A549 (cell line): ENCODE data around the gene GLYAT. TPM values are rescaled to one million over a fixed set of nuclear protein-coding genes. Genes with fewer than 3 reads are reported as not detected.

Experiments used
- ATAC-seq, 2 experiments: fragments of 200-7000 bp in 1 of 2; fragments of >200 bp in 1 of 2; cut with Nextera tagmentation in 1 of 2; cut with Tn5 transposase in 1 of 2; 3 replicates each; pipeline versions ENCODE4 v1.8.0 to v1.9.1; 2018 to 2020; ENCODE audit warnings: mild to moderate bottlenecking in 1 of 2, moderate library complexity in 1 of 2
- CTCF ChIA-PET: fragments of 300-600 bp; sonication (Branson Sonifier 250); formaldehyde crosslinking; extraction: SDS; loops from one replicate; lab custom pipeline; 2021; ENCODE audit warnings: antibody characterized with exemption, inconsistent platforms; lab: Yijun Ruan, JAX
- POLR2A ChIA-PET: fragments of 350-600 bp; formaldehyde crosslinking; extraction: SDS; loops from one replicate; lab custom pipeline; 2021; ENCODE audit warnings: antibody characterized with exemption, inconsistent platforms; lab: Yijun Ruan, JAX
- DNase-seq, 2 experiments: peaks; one replicate each; pipeline versions ENCODE4 v3.0.0 to v3.0.0-alpha.2; 2011 to 2016; ENCODE audit warnings: low read depth in 1 of 2, low spot score in 1 of 2
- FAIRE-seq: peaks from 2 replicates; lab custom pipeline; 2011; peaks lifted over from hg19 to GRCh38; lab: Jason Lieb, UNC
- H3K27ac ChIP-seq, 2 experiments: fragments of >200 bp; sonication (Bioruptor Twin); formaldehyde crosslinking; 3 replicates each; pipeline ENCODE4 v1.5.1; 2016 to 2017
- H3K4me1 ChIP-seq: fragments of >200 bp; sonication (Bioruptor Twin); formaldehyde crosslinking; 3 replicates; pipeline ENCODE4 v1.6.1; 2016
- H3K4me2 ChIP-seq: fragments of >200 bp; sonication (Bioruptor Twin); formaldehyde crosslinking; 3 replicates; pipeline ENCODE4 v1.6.1; 2016
- H3K4me3 ChIP-seq: fragments of >200 bp; sonication (Bioruptor Twin); formaldehyde crosslinking; 3 replicates; pipeline ENCODE4 v1.5.1; 2016
- H3K9me3 ChIP-seq: fragments of >200 bp; sonication (Bioruptor Twin); formaldehyde crosslinking; 3 replicates; pipeline ENCODE4 v1.6.1; 2016
- BCL3 ChIP-seq: fragments of >200 bp; sonication (Bioruptor Twin); formaldehyde crosslinking; IDR thresholded peaks from 3 replicates; pipeline ENCODE4 v1.6.1; 2016
- CBX8 ChIP-seq: fragments of 200-600 bp; sonication (generic); IDR thresholded peaks from 2 replicates; pipeline ENCODE4 v1.6.1; 2016
- CEBPB ChIP-seq, 2 experiments: fragments of >200 bp in 1 of 2; sonication (Bioruptor Twin) in 1 of 2; formaldehyde crosslinking in 1 of 2; IDR thresholded peaks; 2 replicates each; pipeline ENCODE4 v1.6.1; 2012 to 2016
- CHD2 ChIP-seq: fragments of 150-350 bp; IDR thresholded peaks from 2 replicates; pipeline ENCODE4 v1.6.1; 2014; ENCODE audit warnings: low read length; ENCODE audit not compliant: partially characterized antibody
- EHMT2 ChIP-seq: fragments of 200-600 bp; sonication (generic); IDR thresholded peaks from 2 replicates; pipeline ENCODE4 v1.6.1; 2016; ENCODE audit warnings: antibody characterized with exemption, low read depth, mild to moderate bottlenecking, moderate library complexity
- EP300 ChIP-seq, 2 experiments: fragments of >200 bp; sonication (Bioruptor Twin); formaldehyde crosslinking; IDR thresholded peaks; 2 replicates in 1 of 2; 3 replicates in 1 of 2; pipeline ENCODE4 v1.6.1; 2016 to 2017
- FOSB ChIP-seq: fragments of 250-450 bp; sonication (Bioruptor Pico); IDR thresholded peaks from 2 replicates; pipeline ENCODE4 v1.5.0; 2020; ENCODE audit warnings: mild to moderate bottlenecking, moderate library complexity
- FOXS1 ChIP-seq: fragments of 250-450 bp; sonication (Bioruptor Pico); IDR thresholded peaks from 2 replicates; pipeline ENCODE4 v1.5.0; 2020; ENCODE audit warnings: mild to moderate bottlenecking, moderate library complexity
- GATA3 ChIP-seq: IDR thresholded peaks from 2 replicates; pipeline ENCODE4 v1.6.1; 2012; ENCODE audit warnings: borderline replicate concordance
- HDAC2 ChIP-seq: fragments of 200-600 bp; sonication (generic); IDR thresholded peaks from 2 replicates; pipeline ENCODE4 v1.6.1; 2016
- HOXA7 ChIP-seq: fragments of 250-450 bp; sonication (Bioruptor Pico); IDR thresholded peaks from 2 replicates; pipeline ENCODE4 v1.5.0; 2020; ENCODE audit warnings: mild to moderate bottlenecking, moderate library complexity
- KDM1A ChIP-seq: fragments of 200-600 bp; sonication (generic); IDR thresholded peaks from 2 replicates; pipeline ENCODE4 v1.6.1; 2016; ENCODE audit warnings: low read depth, mild to moderate bottlenecking
- KDM5A ChIP-seq: fragments of 200-600 bp; sonication (generic); IDR thresholded peaks from 2 replicates; pipeline ENCODE4 v1.6.1; 2016; ENCODE audit warnings: antibody characterized with exemption, mild to moderate bottlenecking
- NFE2L2 ChIP-seq: fragments of 150-350 bp; conservative IDR thresholded peaks from 2 replicates; pipeline ENCODE4 v1.6.1; 2014; ENCODE audit warnings: low read length
- NR3C1 ChIP-seq: fragments of >200 bp; sonication (Bioruptor Twin); formaldehyde crosslinking; IDR thresholded peaks from 3 replicates; pipeline ENCODE4 v1.6.1; 2017
- PBX3 ChIP-seq: IDR thresholded peaks from 2 replicates; pipeline ENCODE4 v1.6.1; 2012
- POLR2AphosphoS2 ChIP-seq: conservative IDR thresholded peaks from 2 replicates; pipeline ENCODE4 v1.6.1; 2012; ENCODE audit warnings: low read length, improper control_type of control experiment, inconsistent platforms
- RARB ChIP-seq: fragments of 250-450 bp; sonication (Bioruptor Pico); IDR thresholded peaks from 2 replicates; pipeline ENCODE4 v1.8.0; 2021; ENCODE audit warnings: mild to moderate bottlenecking, moderate library complexity
- SMC3 ChIP-seq: fragments of >200 bp; sonication (Bioruptor Twin); formaldehyde crosslinking; IDR thresholded peaks from 3 replicates; pipeline ENCODE4 v1.6.1; 2018; ENCODE audit warnings: inconsistent platforms
- TP53 ChIP-seq: fragments of 250-450 bp; sonication (Bioruptor Pico); IDR thresholded peaks from 2 replicates; pipeline ENCODE4 v1.5.0; 2021; ENCODE audit warnings: mild to moderate bottlenecking, moderate library complexity
- ZNF302 ChIP-seq: fragments of 250-450 bp; sonication (Bioruptor Pico); IDR thresholded peaks from 2 replicates; pipeline ENCODE4 v1.9.0; 2021; ENCODE audit warnings: inconsistent platforms, mild to moderate bottlenecking, moderate library complexity
- WGBS: methylation state at CpG from one replicate; pipeline ENCODE4 v1.1.6; 2017; ENCODE audit errors: missing lambda C conversion rate; 5-methylcytosine and 5-hydroxymethylcytosine counted together
- polyA plus RNA-seq, 4 experiments: library from polyadenylated mRNA; depleted of rRNA in 3 of 4; stranded (reverse); fragments of >200 nt; fragmentation: RNase III in 1 of 4; extraction: RNeasy Plus Mini Kit Qiagen cat#74134 plus additional on column Dnase treatment in 1 of 4; gene quantifications; 2 replicates in 3 of 4; 3 replicates in 1 of 4; pipeline ENCODE4 v1.2.3, GENCODE V29; 2011 to 2017
- TF ChIP-seq, protein P1 (sequence below): IDR thresholded peaks from 2 replicates; pipeline ENCODE4 v1.6.1; 2012; ENCODE audit warnings: low read depth, borderline replicate concordance
- TF ChIP-seq, protein P2 (sequence below): fragments of 200-600 bp; sonication (generic); IDR thresholded peaks from 2 replicates; pipeline ENCODE4 v1.6.1; 2016; ENCODE audit warnings: antibody characterized with exemption, mild to moderate bottlenecking, moderate library complexity

The GLYAT gene
- polyA plus RNA-seq, 2 of the 4 experiments (the other 2 are of a cell fraction): not detected

GRCh38 chr11:58780578-58780977 is 48.8 kb upstream of the GLYAT start:
- FAIRE-seq: no peak
- no peak overlapping the region for H3K4me2 ChIP-seq
- TF ChIP-seq KDM1A (no peak), FOXS1 (CRISPR knock-in tag) (no peak), ZNF302 (no peak), PBX3 (no peak), KDM5A (no peak), NR3C1 (no peak), SMC3 (no peak), POLR2AphosphoS2 (no peak), CHD2 (no peak), EP300 (IDR thresholded peaks at IDR 0.05) (no peak), CEBPB (IDR thresholded peaks at IDR 0.05) (no peak), BCL3 (no peak), EHMT2 (no peak)
- no peaks in the 10 kb centered on the region for H3K4me1 ChIP-seq
- H3K9me3 ChIP-seq: no peaks in the 10 kb centered on the region
- no peak overlapping the region for H3K27ac ChIP-seq
- ATAC-seq: no peak
- H3K4me3 ChIP-seq: no peak overlapping the region
- WGBS: 23% methylated on average over 3 of the region's 3 CpGs
- DNase-seq: no peak
- CTCF ChIA-PET: interaction anchor here (1.6 kb wide), 1 partner anchor 13 kb away, joined by 3 read pairs; no protein-coding TSS in a partner anchor
- POLR2A ChIA-PET: no interaction called here

- POLR2A ChIA-PET: no interaction called here
- H3K27ac ChIP-seq: no peak overlapping the region
- TF ChIP-seq CBX8 (no peak), CHD2 (no peak), FOSB (CRISPR knock-in tag) (no peak), RARB (no peak), GATA3 (no peak), NFE2L2 (no peak), HOXA7 (no peak), SMC3 (no peak), HDAC2 (no peak), TP53 (CRISPR knock-in tag) (no peak)
- TF ChIP-seq, protein P1, sequence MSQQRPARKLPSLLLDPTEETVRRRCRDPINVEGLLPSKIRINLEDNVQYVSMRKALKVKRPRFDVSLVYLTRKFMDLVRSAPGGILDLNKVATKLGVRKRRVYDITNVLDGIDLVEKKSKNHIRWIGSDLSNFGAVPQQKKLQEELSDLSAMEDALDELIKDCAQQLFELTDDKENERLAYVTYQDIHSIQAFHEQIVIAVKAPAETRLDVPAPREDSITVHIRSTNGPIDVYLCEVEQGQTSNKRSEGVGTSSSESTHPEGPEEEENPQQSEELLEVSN: no peak
- TF ChIP-seq, protein P2, sequence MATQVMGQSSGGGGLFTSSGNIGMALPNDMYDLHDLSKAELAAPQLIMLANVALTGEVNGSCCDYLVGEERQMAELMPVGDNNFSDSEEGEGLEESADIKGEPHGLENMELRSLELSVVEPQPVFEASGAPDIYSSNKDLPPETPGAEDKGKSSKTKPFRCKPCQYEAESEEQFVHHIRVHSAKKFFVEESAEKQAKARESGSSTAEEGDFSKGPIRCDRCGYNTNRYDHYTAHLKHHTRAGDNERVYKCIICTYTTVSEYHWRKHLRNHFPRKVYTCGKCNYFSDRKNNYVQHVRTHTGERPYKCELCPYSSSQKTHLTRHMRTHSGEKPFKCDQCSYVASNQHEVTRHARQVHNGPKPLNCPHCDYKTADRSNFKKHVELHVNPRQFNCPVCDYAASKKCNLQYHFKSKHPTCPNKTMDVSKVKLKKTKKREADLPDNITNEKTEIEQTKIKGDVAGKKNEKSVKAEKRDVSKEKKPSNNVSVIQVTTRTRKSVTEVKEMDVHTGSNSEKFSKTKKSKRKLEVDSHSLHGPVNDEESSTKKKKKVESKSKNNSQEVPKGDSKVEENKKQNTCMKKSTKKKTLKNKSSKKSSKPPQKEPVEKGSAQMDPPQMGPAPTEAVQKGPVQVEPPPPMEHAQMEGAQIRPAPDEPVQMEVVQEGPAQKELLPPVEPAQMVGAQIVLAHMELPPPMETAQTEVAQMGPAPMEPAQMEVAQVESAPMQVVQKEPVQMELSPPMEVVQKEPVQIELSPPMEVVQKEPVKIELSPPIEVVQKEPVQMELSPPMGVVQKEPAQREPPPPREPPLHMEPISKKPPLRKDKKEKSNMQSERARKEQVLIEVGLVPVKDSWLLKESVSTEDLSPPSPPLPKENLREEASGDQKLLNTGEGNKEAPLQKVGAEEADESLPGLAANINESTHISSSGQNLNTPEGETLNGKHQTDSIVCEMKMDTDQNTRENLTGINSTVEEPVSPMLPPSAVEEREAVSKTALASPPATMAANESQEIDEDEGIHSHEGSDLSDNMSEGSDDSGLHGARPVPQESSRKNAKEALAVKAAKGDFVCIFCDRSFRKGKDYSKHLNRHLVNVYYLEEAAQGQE: no peak
- H3K4me2 ChIP-seq: no peak overlapping the region
- CTCF ChIA-PET: interaction anchor here (3.3 kb wide), 1 partner anchor 11 kb away, joined by 14 read pairs; no protein-coding TSS in a partner anchor
- WGBS: 20% methylated on average over 12 of the region's 12 CpGs
- H3K9me3 ChIP-seq: no peaks in the 10 kb centered on the region
- no peak for FAIRE-seq
- DNase-seq: no peak
- no peak overlapping the region for H3K4me3 ChIP-seq
- no peak for ATAC-seq
- H3K4me1 ChIP-seq: no peaks in the 10 kb centered on the region
Measured at GRCh38 chr11:58776891-58777710, 45.4 kb upstream of the GLYAT start.
